Endothelial cell of umbilical vein (primary cell): ENCODE measurements around the gene SCGB1C1. TPM values are rescaled to one million over a fixed set of nuclear protein-coding genes. Genes with fewer than 3 reads are reported as not detected.

ENCODE experiments used
- BruUV-seq: library from RNA; stranded (reverse); fragments of 400-500 nt; replicated peaks from 2 replicates; lab custom pipeline; 2021; lab: Mats Ljungman, UMichigan
- CTCF ChIA-PET: fragments of 300-600, 350-600 bp; sonication (Branson Sonifier 250); formaldehyde crosslinking; loops from one replicate; lab custom pipeline; 2021; ENCODE audit warnings: antibody characterized with exemption, inconsistent platforms; lab: Charles Lee
- POLR2A ChIA-PET: fragments of 300-600, 350-600 bp; sonication (Branson Sonifier 250); formaldehyde crosslinking; loops from one replicate; lab custom pipeline; 2021; ENCODE audit warnings: antibody characterized with exemption, inconsistent platforms; lab: Charles Lee
- DNase-seq: peaks from one replicate; pipeline ENCODE4 v3.0.0-alpha.2; 2011; ENCODE audit warnings: low read depth, low spot score
- FAIRE-seq: peaks from 2 replicates; lab custom pipeline; 2011; peaks lifted over from hg19 to GRCh38; lab: Jason Lieb, UNC
- H2AFZ ChIP-seq: 2 replicates; pipeline ENCODE4 v1.6.0; 2012; ENCODE audit warnings: low read depth, low read length, control low read depth, inconsistent platforms
- H3K27ac ChIP-seq: 2 replicates; pipeline ENCODE4 v1.5.1; 2011; ENCODE audit warnings: low read depth, mild to moderate bottlenecking, control low read depth, low read length, moderate library complexity; ENCODE audit not compliant: insufficient read depth
- H3K27me3 ChIP-seq, 2 experiments: 2 replicates each; pipeline versions ENCODE4 v1.6.0 to v1.6.1; 2011; ENCODE audit warnings: low read length in 2 of 2, mixed read lengths in 1 of 2; ENCODE audit not compliant: control insufficient read depth in 2 of 2, insufficient read depth in 2 of 2
- H3K36me3 ChIP-seq, 2 experiments: 2 replicates in 1 of 2; 3 replicates in 1 of 2; pipeline ENCODE4 v1.5.1; 2011; ENCODE audit warnings: low read length in 2 of 2, mild to moderate bottlenecking in 1 of 2, moderate library complexity in 1 of 2; ENCODE audit not compliant: control insufficient read depth in 2 of 2, insufficient read depth in 2 of 2; ENCODE audit errors: extremely low read depth in 1 of 2
- H3K4me1 ChIP-seq: 3 replicates; pipeline ENCODE4 v1.5.1; 2011; ENCODE audit warnings: mild to moderate bottlenecking, low read length; ENCODE audit not compliant: control insufficient read depth, insufficient read depth; ENCODE audit errors: extremely low read depth
- H3K4me2 ChIP-seq: 2 replicates; pipeline ENCODE4 v1.6.1; 2011; ENCODE audit warnings: low read length, control low read depth, mixed read lengths; ENCODE audit not compliant: insufficient read depth
- H3K4me3 ChIP-seq, 3 experiments: fragments of 200-600 bp in 1 of 3; sonication (generic), shearing (Covaris generic) in 1 of 3; replicated peaks in 1 of 3; 2 replicates each; pipeline ENCODE4 v1.5.1; 2011 to 2016; ENCODE audit warnings: control low read depth in 3 of 3, low read length in 3 of 3, mild to moderate bottlenecking in 2 of 3, inconsistent platforms in 1 of 3, low read depth in 1 of 3, moderate library complexity in 1 of 3; ENCODE audit not compliant: insufficient read depth in 1 of 3
- H3K79me2 ChIP-seq: 2 replicates; pipeline ENCODE4 v1.6.0; 2012; ENCODE audit warnings: low read length, inconsistent platforms; ENCODE audit not compliant: control insufficient read depth, insufficient read depth
- H3K9ac ChIP-seq: replicated peaks from 2 replicates; pipeline ENCODE3; 2011; ENCODE audit warnings: low read length, control low read depth; ENCODE audit not compliant: insufficient read depth; ENCODE audit errors: extremely low read depth
- H3K9me1 ChIP-seq: replicated peaks from 3 replicates; pipeline ENCODE4 v1.6.0; 2011; ENCODE audit warnings: mild to moderate bottlenecking, low read length; ENCODE audit not compliant: control insufficient read depth, insufficient read depth; ENCODE audit errors: extremely low read depth
- H3K9me3 ChIP-seq: replicated peaks from 2 replicates; pipeline ENCODE4 v1.5.1; 2012; ENCODE audit warnings: low read length, inconsistent platforms; ENCODE audit not compliant: control insufficient read depth, insufficient read depth
- H4K20me1 ChIP-seq: replicated peaks from 2 replicates; pipeline ENCODE3; 2011; ENCODE audit warnings: mild to moderate bottlenecking, low read length; ENCODE audit not compliant: control insufficient read depth, insufficient read depth; ENCODE audit errors: extremely low read depth
- EZH2 ChIP-seq: IDR thresholded peaks from 2 replicates; pipeline ENCODE4 v1.6.1; 2012; ENCODE audit warnings: borderline replicate concordance, low read depth, mild to moderate bottlenecking, moderate library complexity, low read length, inconsistent platforms; ENCODE audit not compliant: severe bottlenecking
- FOS ChIP-seq: IDR thresholded peaks from 2 replicates; pipeline ENCODE4 v1.6.1; 2011; ENCODE audit warnings: mild to moderate bottlenecking, low read length, moderate library complexity, borderline replicate concordance; ENCODE audit not compliant: insufficient read depth
- GATA2 ChIP-seq: IDR thresholded peaks from 2 replicates; pipeline ENCODE4 v1.7.0; 2011; ENCODE audit warnings: low read depth, mild to moderate bottlenecking, moderate library complexity, mixed read lengths, low read length; ENCODE audit not compliant: insufficient read length, insufficient read depth
- JUN ChIP-seq: IDR thresholded peaks from 2 replicates; pipeline ENCODE4 v1.6.1; 2011; ENCODE audit warnings: borderline replicate concordance, low read depth; ENCODE audit not compliant: insufficient read length, insufficient read depth
- MAX ChIP-seq: IDR thresholded peaks from 2 replicates; pipeline ENCODE4 v1.6.1; 2011; ENCODE audit not compliant: insufficient read depth, insufficient read length
- MYC ChIP-seq: IDR thresholded peaks from one replicate; pipeline ENCODE4 v1.6.1; 2011; ENCODE audit warnings: mild to moderate bottlenecking, low read depth, low read length
- POLR2A ChIP-seq: IDR thresholded peaks from 2 replicates; pipeline ENCODE4 v1.6.1; 2012; ENCODE audit warnings: low read depth, mild to moderate bottlenecking, control low read depth, low read length
- POLR2AphosphoS5 ChIP-seq: IDR thresholded peaks from 2 replicates; pipeline ENCODE4 v1.6.1; 2012; ENCODE audit warnings: low read depth, mild to moderate bottlenecking, control low read depth, low read length, moderate library complexity; ENCODE audit not compliant: insufficient read depth
- dilution Hi-C: fragments of 300-500 bp; cut with MboI; formaldehyde crosslinking; loops from one replicate; pipeline ENCODE4 v1.15.0; 2019; ENCODE audit warnings: low sequenced_read_pairs; ENCODE audit not compliant: extremely low pct_ligation_motif_present
- intact Hi-C: fragments of 100-400 bp; cut with micrococcal nuclease; formaldehyde crosslinking; loops from one replicate; pipeline ENCODE4 v1.10.0; 2022
- polyA plus RNA-seq, 4 experiments: library from polyadenylated mRNA; depleted of rRNA in 3 of 4; stranded (reverse) in 3 of 4; unstranded in 1 of 4; fragments of >200 nt; gene quantifications; 2 replicates each; pipeline versions ENCODE4 v1.2.1 to v1.2.3, GENCODE V29; 2011 to 2012; ENCODE audit warnings: missing spikeins in 1 of 4
- total RNA-seq: library from RNA; stranded (reverse); gene quantifications from 2 replicates; pipeline ENCODE4 v1.2.3, GENCODE V29; 2021
- TF ChIP-seq, protein P1 (sequence below), 2 donors: IDR thresholded peaks; 1 replicate in 1 of 2; 2 replicates in 1 of 2; pipeline ENCODE4 v1.5.1; 2011; ENCODE audit warnings: low read length in 2 of 2, mild to moderate bottlenecking in 2 of 2, moderate library complexity in 2 of 2, control low read depth in 1 of 2, inconsistent platforms in 1 of 2, low read depth in 1 of 2; ENCODE audit not compliant: insufficient read depth in 1 of 2; ENCODE audit errors: extremely low read depth in 1 of 2

The SCGB1C1 gene
- total and polyA plus RNA-seq, 2 donors (not counting 3 experiments of a cell fraction or from before 2014, with no cell fraction given) = not detected

DNA sequence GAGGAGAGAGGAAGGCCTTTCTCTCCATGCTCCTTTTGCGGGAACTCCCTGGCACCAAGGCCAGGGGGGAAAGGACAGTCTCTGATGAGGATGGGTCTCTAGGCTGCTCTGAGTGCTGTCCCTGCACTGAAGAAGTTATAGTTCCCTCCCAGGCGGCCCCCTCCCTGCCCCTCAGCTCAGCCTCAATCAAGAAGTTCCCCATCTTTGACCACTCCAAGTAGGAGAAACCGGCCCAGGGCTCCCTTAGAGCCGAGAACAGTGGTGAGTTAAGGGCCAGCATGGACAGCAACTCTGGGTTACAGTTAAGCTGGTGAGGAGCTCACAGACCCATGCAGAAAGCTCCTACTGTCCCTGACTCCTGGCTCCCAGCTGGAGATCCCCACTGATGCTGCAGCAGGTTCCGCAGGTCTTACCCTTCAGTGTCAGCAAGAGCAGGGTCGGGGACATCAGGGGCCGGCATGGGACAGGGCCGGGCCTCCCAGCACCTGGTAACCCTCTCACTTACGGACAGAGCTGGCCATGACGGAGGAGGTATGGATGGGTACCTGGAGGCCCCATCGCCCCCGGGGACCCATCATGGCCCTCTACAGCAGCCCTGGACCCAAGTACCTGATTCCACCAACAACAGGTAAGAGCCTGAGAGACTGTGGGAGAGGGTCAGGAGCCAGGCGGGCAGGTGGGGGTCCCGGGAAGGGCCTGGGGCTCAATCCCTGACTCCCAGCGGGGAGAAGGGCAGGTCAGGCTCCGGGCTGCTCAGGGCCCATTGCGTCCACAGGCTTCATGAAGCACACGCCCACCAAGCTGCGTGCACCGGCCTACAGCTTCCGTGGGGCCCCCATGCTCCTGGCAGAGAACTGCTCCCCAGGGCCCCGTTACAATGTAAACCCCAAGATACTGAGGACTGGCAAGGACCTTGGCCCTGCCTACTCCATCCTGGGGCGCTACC lies 4.2 kb downstream of the SCGB1C1 start:
- POLR2A ChIA-PET = no interaction called here
- FAIRE-seq = no peak

More for the DNA sequence above, 4.2 kb downstream of the SCGB1C1 start:
- TF ChIP-seq FOS (no peak), MYC (no peak), GATA2 (no peak), POLR2AphosphoS5 (no peak), POLR2A (no peak), EZH2 (no peak), JUN (no peak), MAX (no peak)
- TF ChIP-seq, protein P1, sequence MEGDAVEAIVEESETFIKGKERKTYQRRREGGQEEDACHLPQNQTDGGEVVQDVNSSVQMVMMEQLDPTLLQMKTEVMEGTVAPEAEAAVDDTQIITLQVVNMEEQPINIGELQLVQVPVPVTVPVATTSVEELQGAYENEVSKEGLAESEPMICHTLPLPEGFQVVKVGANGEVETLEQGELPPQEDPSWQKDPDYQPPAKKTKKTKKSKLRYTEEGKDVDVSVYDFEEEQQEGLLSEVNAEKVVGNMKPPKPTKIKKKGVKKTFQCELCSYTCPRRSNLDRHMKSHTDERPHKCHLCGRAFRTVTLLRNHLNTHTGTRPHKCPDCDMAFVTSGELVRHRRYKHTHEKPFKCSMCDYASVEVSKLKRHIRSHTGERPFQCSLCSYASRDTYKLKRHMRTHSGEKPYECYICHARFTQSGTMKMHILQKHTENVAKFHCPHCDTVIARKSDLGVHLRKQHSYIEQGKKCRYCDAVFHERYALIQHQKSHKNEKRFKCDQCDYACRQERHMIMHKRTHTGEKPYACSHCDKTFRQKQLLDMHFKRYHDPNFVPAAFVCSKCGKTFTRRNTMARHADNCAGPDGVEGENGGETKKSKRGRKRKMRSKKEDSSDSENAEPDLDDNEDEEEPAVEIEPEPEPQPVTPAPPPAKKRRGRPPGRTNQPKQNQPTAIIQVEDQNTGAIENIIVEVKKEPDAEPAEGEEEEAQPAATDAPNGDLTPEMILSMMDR (IDR thresholded peaks at IDR 0.05; ENCODE audit: extremely low read depth in 1 of 2, insufficient read depth in 1 of 2, low read depth in 1 of 2, low read length in 2 of 2) = no peak
- Histone ChIP-seq H3K27me3 (no peaks in the 10 kb centered on the region), H3K4me2 (no peak overlapping the region), H4K20me1 (no peaks in the 10 kb centered on the region), H3K36me3 (no peaks in the 10 kb centered on the region), H3K4me1 (no peaks in the 10 kb centered on the region), H3K9me1 (no peaks in the 10 kb centered on the region), H2AFZ (no peak overlapping the region), H3K27ac (no peak overlapping the region), H3K9me3 (no peaks in the 10 kb centered on the region), H3K79me2 (no peaks in the 10 kb centered on the region), H3K9ac (no peak overlapping the region), H3K4me3 (no peak overlapping the region)
- DNase-seq = no peak
- intact Hi-C loops = no loop called here
- dilution Hi-C loops = no loop called here
- BruUV-seq = no TSS peak
- CTCF ChIA-PET = interaction anchor here (0.8 kb wide), 2 partner anchors 10 to 53 kb away, joined by 3 to 4 read pairs; partner anchors contain the start of genes BET1L and RIC8A
